BJ (cell line): ENCODE results near the gene HLA-G. TPM values are rescaled to one million over a fixed set of nuclear protein-coding genes. Genes with fewer than 3 reads are reported as not detected.

Experiments used
- CTCF ChIA-PET: fragments of 350-600 bp; formaldehyde crosslinking; extraction: SDS; loops from one replicate; lab custom pipeline; 2021; ENCODE audit warnings: antibody characterized with exemption, inconsistent platforms; lab: Yijun Ruan, JAX
- POLR2A ChIA-PET: fragments of 300-600 bp; sonication (Branson Sonifier 250); formaldehyde crosslinking; extraction: SDS; loops from one replicate; lab custom pipeline; 2021; ENCODE audit warnings: antibody characterized with exemption; lab: Charles Lee
- DNase-seq: peaks from one replicate; pipeline ENCODE4 v3.0.0-alpha.2; 2011; ENCODE audit warnings: low read depth
- H3K27me3 ChIP-seq: 2 replicates; pipeline ENCODE4 v1.6.0; 2011; ENCODE audit warnings: low read length; ENCODE audit not compliant: control insufficient read depth, insufficient read depth
- H3K36me3 ChIP-seq: 2 replicates; pipeline ENCODE4 v1.5.1; 2011; ENCODE audit warnings: low read length; ENCODE audit not compliant: control insufficient read depth, insufficient read depth
- H3K4me3 ChIP-seq: 2 replicates; pipeline ENCODE4 v1.5.1; 2011; ENCODE audit warnings: low read depth, mild to moderate bottlenecking, control low read depth, low read length
- polyA plus RNA-seq: library from polyadenylated mRNA; depleted of rRNA; stranded (reverse); fragments of >200 nt; gene quantifications from 2 replicates; pipeline ENCODE4 v1.2.3, GENCODE V29; 2011
- TF ChIP-seq, protein P1 (sequence below): IDR thresholded peaks from 2 replicates; pipeline ENCODE4 v1.5.1; 2011; ENCODE audit warnings: low read depth, mild to moderate bottlenecking, control low read depth, inconsistent platforms, low read length, moderate library complexity; ENCODE audit not compliant: insufficient read depth

The HLA-G gene
- polyA plus RNA-seq, 1 experiment, result not detected

DNA sequence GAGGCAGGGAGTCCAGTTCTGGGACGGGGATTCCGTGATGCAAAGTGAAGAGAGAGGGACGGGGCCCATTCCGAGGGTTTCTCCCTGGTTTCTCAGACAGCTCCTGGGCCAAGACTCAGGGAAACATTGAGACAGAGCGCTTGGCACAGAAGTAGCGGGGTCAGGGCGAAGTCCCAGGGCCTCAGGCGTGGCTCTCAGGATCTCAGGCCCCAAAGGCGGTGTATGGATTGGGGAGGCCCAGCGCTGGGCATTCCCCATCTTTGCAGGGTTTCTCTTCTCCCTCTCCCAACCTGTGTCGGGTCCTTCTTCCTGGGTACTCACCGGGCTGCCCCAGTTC lies 35.9 kb upstream of the HLA-G start:
- CTCF ChIA-PET, result interaction anchor here (1.0 kb wide), 1 partner anchor 64 kb away, joined by 3 read pairs; no protein-coding TSS in a partner anchor
- POLR2A ChIA-PET, result no interaction called here
- DNase-seq, result no peak
- no peak overlapping the region for H3K4me3 ChIP-seq
- peaks cover 13% of the 10 kb centered on the region for H3K27me3 ChIP-seq
- no peaks in the 10 kb centered on the region for H3K36me3 ChIP-seq
- TF ChIP-seq, protein P1, sequence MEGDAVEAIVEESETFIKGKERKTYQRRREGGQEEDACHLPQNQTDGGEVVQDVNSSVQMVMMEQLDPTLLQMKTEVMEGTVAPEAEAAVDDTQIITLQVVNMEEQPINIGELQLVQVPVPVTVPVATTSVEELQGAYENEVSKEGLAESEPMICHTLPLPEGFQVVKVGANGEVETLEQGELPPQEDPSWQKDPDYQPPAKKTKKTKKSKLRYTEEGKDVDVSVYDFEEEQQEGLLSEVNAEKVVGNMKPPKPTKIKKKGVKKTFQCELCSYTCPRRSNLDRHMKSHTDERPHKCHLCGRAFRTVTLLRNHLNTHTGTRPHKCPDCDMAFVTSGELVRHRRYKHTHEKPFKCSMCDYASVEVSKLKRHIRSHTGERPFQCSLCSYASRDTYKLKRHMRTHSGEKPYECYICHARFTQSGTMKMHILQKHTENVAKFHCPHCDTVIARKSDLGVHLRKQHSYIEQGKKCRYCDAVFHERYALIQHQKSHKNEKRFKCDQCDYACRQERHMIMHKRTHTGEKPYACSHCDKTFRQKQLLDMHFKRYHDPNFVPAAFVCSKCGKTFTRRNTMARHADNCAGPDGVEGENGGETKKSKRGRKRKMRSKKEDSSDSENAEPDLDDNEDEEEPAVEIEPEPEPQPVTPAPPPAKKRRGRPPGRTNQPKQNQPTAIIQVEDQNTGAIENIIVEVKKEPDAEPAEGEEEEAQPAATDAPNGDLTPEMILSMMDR, result no peak

DNA sequence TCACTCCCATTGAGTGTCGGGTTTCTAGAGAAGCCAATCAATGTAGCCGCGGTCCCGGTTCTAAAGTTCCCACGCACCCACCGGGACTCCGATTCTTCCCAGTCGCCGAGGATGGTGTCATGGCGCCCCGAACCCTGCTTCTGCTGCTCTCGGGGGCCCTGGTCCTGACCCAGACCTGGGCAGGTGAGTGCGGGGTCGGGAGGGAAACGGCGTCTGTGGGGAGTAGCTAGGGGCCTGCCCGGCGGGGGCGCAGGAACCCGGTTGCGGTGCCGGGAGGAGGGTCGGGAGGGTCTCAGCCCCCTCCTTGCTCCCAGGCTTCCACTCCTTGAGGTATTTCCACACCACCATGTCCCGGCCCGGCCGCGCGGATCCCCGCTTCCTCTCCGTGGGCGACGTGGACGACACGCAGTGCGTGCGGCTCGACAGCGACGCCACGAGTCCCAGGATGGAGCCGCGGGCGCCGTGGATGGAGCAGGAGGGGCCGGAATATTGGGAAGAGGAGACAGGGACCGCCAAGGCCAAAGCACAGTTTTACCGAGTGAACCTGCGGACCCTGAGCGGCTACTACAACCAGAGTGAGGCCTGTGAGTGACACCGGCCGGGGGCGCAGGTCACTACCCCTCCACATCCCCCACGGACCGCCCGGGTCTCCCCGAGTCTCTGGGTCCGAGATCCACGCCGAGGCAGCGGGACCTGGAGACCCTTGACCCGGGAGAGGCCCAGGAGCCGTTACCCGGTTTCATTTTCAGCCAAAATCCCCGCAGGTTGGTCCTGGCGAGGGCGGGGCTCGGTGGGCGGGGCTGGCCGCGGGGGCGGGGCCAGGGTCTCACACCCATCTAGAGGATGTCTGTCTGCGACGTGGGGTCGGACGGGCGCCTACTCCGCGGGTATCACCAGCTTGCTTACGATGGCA lies 35.2 kb upstream of the HLA-G start:
- Histone ChIP-seq H3K27me3 (peaks cover 13% of the 10 kb centered on the region), H3K36me3 (no peaks in the 10 kb centered on the region), H3K4me3 (peak overlapping the region; percentile 44)
- TF ChIP-seq, protein P1, result peak; percentile 58
- DNase-seq, result no peak
- ChIA-PET POLR2A (no interaction called here), CTCF (interaction anchor here (1.0 kb wide), 1 partner anchor 64 kb away, joined by 3 read pairs; no protein-coding TSS in a partner anchor)

DNA sequence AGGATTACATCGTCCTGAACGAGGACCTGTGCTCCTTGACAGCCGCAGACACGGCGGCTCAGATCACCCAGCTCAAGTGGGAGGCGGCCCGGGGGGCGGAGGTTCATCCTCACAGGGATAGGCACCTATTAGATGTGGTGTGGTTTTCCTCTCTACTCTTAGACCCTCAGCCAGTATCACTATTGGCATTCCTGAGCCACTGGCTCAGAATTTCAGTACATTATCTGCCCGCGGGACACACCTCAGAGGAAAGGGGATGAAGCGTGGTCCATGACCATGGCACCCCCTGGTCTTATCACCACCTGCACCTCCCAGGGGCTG lies 34.6 kb upstream of the HLA-G start:
- Histone ChIP-seq H3K36me3 (no peaks in the 10 kb centered on the region), H3K27me3 (peaks cover 13% of the 10 kb centered on the region), H3K4me3 (peak overlapping the region; percentile 44)
- ChIA-PET CTCF (no interaction called here), POLR2A (no interaction called here)
- DNase-seq, result no peak
- TF ChIP-seq, protein P1, result no peak

DNA sequence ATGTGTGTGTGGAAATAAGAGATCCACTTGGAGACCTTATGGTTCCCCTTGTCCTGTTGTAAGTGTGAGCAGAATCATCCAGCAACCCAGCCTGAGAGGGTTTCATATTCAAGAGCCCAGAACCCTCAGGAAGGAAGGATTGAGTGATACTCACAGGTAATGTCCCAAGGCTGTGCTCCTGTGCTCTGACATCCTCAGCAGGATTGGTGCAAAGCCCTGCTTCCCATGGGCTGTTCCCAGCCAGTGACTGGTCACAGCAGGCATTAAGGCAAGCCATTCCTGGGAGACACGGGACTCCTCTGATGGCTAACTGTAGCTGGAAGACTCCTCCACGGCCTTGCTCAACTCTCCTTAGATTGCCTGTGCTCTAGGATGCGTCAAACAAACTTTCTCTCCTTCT lies 33.8 kb upstream of the HLA-G start:
- CTCF ChIA-PET, result no interaction called here
- POLR2A ChIA-PET, result no interaction called here
- TF ChIP-seq, protein P1, result no peak
- Histone ChIP-seq H3K4me3 (no peak overlapping the region), H3K36me3 (no peaks in the 10 kb centered on the region), H3K27me3 (peaks cover 13% of the 10 kb centered on the region)
- DNase-seq, result no peak

DNA sequence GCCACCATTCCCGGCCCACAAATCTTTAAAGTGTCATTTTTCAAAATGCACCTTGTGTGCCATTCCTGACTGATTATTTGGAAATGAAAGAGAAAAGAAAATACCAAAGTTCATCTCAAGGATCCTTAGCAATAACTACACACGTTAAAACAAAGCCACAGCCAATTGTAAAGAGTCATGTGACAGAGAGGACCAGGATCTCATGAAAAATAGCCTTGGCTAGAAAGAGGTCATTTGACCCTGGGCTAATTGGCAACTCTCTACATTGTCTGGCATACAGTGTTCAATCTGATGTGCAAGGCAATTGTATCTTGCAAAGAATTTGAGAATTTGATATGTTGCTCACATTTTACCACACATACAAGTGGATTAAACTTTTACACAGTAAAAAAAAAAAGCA lies 31.6 kb upstream of the HLA-G start:
- Histone ChIP-seq H3K27me3 (peaks cover 9% of the 10 kb centered on the region), H3K4me3 (no peak overlapping the region), H3K36me3 (no peaks in the 10 kb centered on the region)
- DNase-seq, result no peak
- ChIA-PET POLR2A (no interaction called here), CTCF (interaction anchor here (1.4 kb wide), 1 partner anchor 58 kb away, joined by 3 read pairs; no protein-coding TSS in a partner anchor)
- TF ChIP-seq, protein P1, result no peak
